Smooth muscle cell (in vitro differentiated cells): ENCODE measurements around the gene GPR84. TPM values are rescaled to one million over a fixed set of nuclear protein-coding genes. Genes with fewer than 3 reads are reported as not detected.

Experiments used
- DNase-seq: peaks from one replicate; lab custom pipeline; 2025; ENCODE audit not compliant: unreplicated experiment; lab: John Stamatoyannopoulos, UW
- H2AFZ ChIP-seq: fragments of 200-600 bp; sonication (generic); 2 replicates; pipeline ENCODE4 v1.6.0; 2016; ENCODE audit warnings: antibody characterized with exemption, low read depth, mild to moderate bottlenecking
- H3F3A ChIP-seq: fragments of 200-600 bp; sonication (generic); 2 replicates; pipeline ENCODE4 v1.6.0; 2017; ENCODE audit warnings: antibody characterized with exemption, low read depth
- H3K27ac ChIP-seq: fragments of 200-600 bp; sonication (generic); 2 replicates; pipeline ENCODE4 v1.5.1; 2016; ENCODE audit warnings: low read depth, mild to moderate bottlenecking
- H3K27me3 ChIP-seq: fragments of 200-600 bp; sonication (generic); 2 replicates; pipeline ENCODE4 v1.6.1; 2016; ENCODE audit warnings: low read depth, mild to moderate bottlenecking
- H3K36me3 ChIP-seq: fragments of 200-600 bp; sonication (generic); 2 replicates; pipeline ENCODE4 v1.5.1; 2016; ENCODE audit warnings: low read depth
- H3K4me1 ChIP-seq: fragments of 200-600 bp; sonication (generic); 2 replicates; pipeline ENCODE4 v1.5.1; 2016; ENCODE audit warnings: low read depth
- H3K4me2 ChIP-seq: fragments of 200-600 bp; sonication (generic); 2 replicates; pipeline ENCODE4 v1.6.0; 2016; ENCODE audit warnings: mild to moderate bottlenecking
- H3K4me3 ChIP-seq: fragments of 200-600 bp; sonication (generic); 2 replicates; pipeline ENCODE4 v1.5.1; 2016; ENCODE audit warnings: mild to moderate bottlenecking
- H3K79me2 ChIP-seq: fragments of 200-600 bp; sonication (generic); 2 replicates; pipeline ENCODE4 v1.6.0; 2016; ENCODE audit warnings: low read depth, mild to moderate bottlenecking
- H3K9ac ChIP-seq: fragments of 200-600 bp; sonication (generic); 2 replicates; pipeline ENCODE4 v1.6.0; 2016; ENCODE audit warnings: low read depth
- H3K9me3 ChIP-seq: fragments of 200-600 bp; sonication (generic); replicated peaks from 2 replicates; pipeline ENCODE4 v1.5.1; 2016; ENCODE audit warnings: low read depth
- H4K20me1 ChIP-seq: fragments of 200-600 bp; sonication (generic); 2 replicates; pipeline ENCODE4 v1.6.0; 2016; ENCODE audit warnings: low read depth
- CTCF ChIP-seq: fragments of 200-600 bp; sonication (generic); IDR thresholded peaks from 2 replicates; pipeline ENCODE4 v1.5.1; 2017; ENCODE audit warnings: borderline replicate concordance, mild to moderate bottlenecking, antibody characterized with exemption; ENCODE audit not compliant: insufficient read depth, poor library complexity, severe bottlenecking
- WGBS: methylation state at CpG from one replicate; pipeline ENCODE4 v1.1.7; 2016; ENCODE audit warnings: low lambda C conversion rate; 5-methylcytosine and 5-hydroxymethylcytosine counted together
- polyA plus RNA-seq: library from polyadenylated mRNA; unstranded; fragments of >200 nt; fragmentation: Nextera tagmentation; extraction: Ambion mirVana; gene quantifications from 2 replicates; pipeline ENCODE4 v1.2.1, GENCODE V29; 2016
- total RNA-seq: library from RNA; depleted of rRNA; stranded (reverse); fragments of >200 nt; gene quantifications from 2 replicates; pipeline ENCODE4 v1.2.3, GENCODE V29; 2014

GPR84 gene
- total and polyA plus RNA-seq, 2 experiments from 2014 or later = 0.13 TPM; not detected in 1

DNA sequence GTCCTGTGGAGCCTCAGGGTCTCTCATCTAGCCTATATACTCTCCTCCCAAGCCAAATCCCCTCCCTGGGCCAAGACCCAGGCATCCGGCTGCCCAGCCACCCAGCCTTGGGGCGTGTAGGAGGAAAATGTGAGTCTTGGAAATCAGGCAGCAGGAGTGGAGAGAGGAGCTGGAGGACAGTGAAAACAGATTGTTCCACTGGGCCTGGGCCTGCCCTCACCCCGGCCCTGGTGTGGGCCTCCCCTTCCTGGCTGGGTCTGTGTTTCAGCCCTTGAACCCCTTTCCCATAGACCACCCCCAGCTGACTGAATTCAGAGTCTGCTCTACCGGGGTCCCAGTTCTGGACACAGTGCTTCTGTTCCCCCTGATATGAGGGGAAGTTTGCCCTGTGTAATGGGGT is 48.1 kb upstream of the GPR84 start:
- no peak overlapping the region for H3K4me3 ChIP-seq
- peaks cover 20% of the 10 kb centered on the region for H3F3A ChIP-seq
- H3K27ac ChIP-seq = peak overlapping the region; percentile 89
- H3K36me3 ChIP-seq = peaks cover under 1% of the 10 kb centered on the region
- DNase-seq = no peak
- peak overlapping the region; percentile 68 for H3K9ac ChIP-seq
- no peaks in the 10 kb centered on the region for H3K27me3 ChIP-seq
- H3K4me1 ChIP-seq = peaks cover 10% of the 10 kb centered on the region
- peak overlapping the region; percentile 68 for H3K4me2 ChIP-seq
- H2AFZ ChIP-seq = no peak overlapping the region
- WGBS = 81% methylated on average over 4 of the region's 4 CpGs
- peaks cover 89% of the 10 kb centered on the region for H4K20me1 ChIP-seq
- no peaks in the 10 kb centered on the region for H3K9me3 ChIP-seq
- H3K79me2 ChIP-seq = peaks cover 70% of the 10 kb centered on the region
- TF ChIP-seq CTCF = no peak

DNA sequence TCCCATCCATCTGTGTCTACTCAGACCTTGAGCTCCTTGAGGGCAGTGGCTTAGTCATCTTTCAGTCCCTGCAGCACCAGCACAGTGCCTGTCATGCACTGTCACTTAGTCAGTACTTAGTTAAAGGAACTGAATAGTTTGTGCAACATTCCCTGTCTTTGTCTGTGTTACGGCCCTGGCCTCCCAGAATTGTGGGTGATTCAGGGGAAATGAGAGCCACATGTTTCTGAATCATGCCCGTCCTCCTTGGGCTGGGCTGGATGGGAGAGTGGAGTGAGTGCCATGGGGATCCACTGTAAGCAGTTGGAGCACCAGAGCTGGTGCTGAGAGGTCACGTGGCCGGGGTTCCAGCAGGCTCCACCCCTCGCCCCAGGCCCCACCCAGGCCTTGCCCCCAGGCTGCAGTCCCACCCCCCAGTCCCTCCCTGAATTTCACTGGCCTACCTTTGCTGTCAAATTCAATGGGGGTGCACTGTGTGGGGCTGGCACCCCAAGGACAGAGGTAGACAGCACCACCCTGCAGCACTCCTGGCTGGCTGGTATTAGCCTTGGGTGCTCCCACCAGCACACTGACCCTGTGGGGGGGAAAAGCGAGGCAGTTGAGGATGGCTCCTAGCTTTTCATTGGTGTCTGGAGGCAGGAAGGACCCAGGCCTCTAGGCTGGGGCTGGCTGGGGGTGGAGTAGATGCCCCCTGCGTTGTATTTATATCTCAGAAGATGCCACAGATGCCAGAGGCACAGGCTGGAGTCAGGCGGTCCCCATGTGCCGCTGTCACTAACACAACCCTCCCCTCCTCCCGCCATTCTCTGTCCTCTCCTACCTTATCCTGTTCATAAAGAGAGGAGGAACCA is 47.3 kb upstream of the GPR84 start:
- Histone ChIP-seq H3K27ac (peak overlapping the region; percentile 89), H3F3A (peaks cover 20% of the 10 kb centered on the region), H4K20me1 (peaks cover 84% of the 10 kb centered on the region), H3K36me3 (peaks cover 8% of the 10 kb centered on the region), H3K79me2 (peaks cover 62% of the 10 kb centered on the region), H3K4me2 (peak overlapping the region; percentile 68), H3K9ac (peak overlapping the region; percentile 68), H3K4me3 (no peak overlapping the region), H3K9me3 (no peaks in the 10 kb centered on the region), H2AFZ (no peak overlapping the region), H3K27me3 (no peaks in the 10 kb centered on the region), H3K4me1 (peaks cover 3% of the 10 kb centered on the region)
- DNase-seq = no peak
- WGBS = 48% methylated on average over 10 of the region's 10 CpGs
- no peak for TF ChIP-seq CTCF

- H3K4me1 ChIP-seq = peaks cover 3% of the 10 kb centered on the region
- H3K27me3 ChIP-seq = no peaks in the 10 kb centered on the region
- H3K79me2 ChIP-seq = peaks cover 39% of the 10 kb centered on the region
- H2AFZ ChIP-seq = no peak overlapping the region
- no peak overlapping the region for H3K4me2 ChIP-seq
- H3K9me3 ChIP-seq = no peaks in the 10 kb centered on the region
- peaks cover 20% of the 10 kb centered on the region for H3F3A ChIP-seq
- peaks cover 60% of the 10 kb centered on the region for H4K20me1 ChIP-seq
- 99% methylated on average over 8 of the region's 8 CpGs for WGBS
- H3K36me3 ChIP-seq = peaks cover 10% of the 10 kb centered on the region
- no peak for TF ChIP-seq CTCF
- no peak overlapping the region for H3K4me3 ChIP-seq
- DNase-seq = no peak
- H3K27ac ChIP-seq = no peak overlapping the region
- H3K9ac ChIP-seq = no peak overlapping the region
Measured at GRCh38 chr12:54409267-54409666, 45.0 kb upstream of the GPR84 start.
